GM19452 (cell line): ENCODE results near the gene NCOA1.
A peak's percentile ranks its signal among the peaks of the same experiment; 100 is the strongest.

Source experiments
- ATAC-seq: cut with Tn5 transposase; IDR thresholded peaks from one replicate; pipeline ENCODE4 v1.9.1; 2021; ENCODE audit not compliant: unreplicated experiment

Gene NCOA1

GRCh38 chr2:24501813-24502212, 10.8 kb downstream of the NCOA1 start:
- no peak for ATAC-seq

- no peak for ATAC-seq
Observed at GRCh38 chr2:24505534-24506275, 14.7 kb downstream of the NCOA1 start.

GRCh38 chr2:24507549-24507948, 16.5 kb downstream of the NCOA1 start:
- no peak for ATAC-seq

GRCh38 chr2:24508878-24509277, 17.8 kb downstream of the NCOA1 start:
- ATAC-seq = no peak

GRCh38 chr2:24509425-24509824, 18.4 kb downstream of the NCOA1 start:
- peak; percentile 84 for ATAC-seq

GRCh38 chr2:24509840-24510239, 18.8 kb downstream of the NCOA1 start:
- ATAC-seq = peak; percentile 57

GRCh38 chr2:24510771-24511170, 19.7 kb downstream of the NCOA1 start:
- no peak for ATAC-seq

- ATAC-seq = no peak
Observed at GRCh38 chr2:24511198-24511597, 20.1 kb downstream of the NCOA1 start.

- no peak for ATAC-seq
Observed at GRCh38 chr2:24511894-24512293, 20.8 kb downstream of the NCOA1 start.

- ATAC-seq = no peak
Observed at GRCh38 chr2:24512404-24512803, 21.4 kb downstream of the NCOA1 start.

- no peak for ATAC-seq
Observed at GRCh38 chr2:24512831-24513230, 21.8 kb downstream of the NCOA1 start.

GRCh38 chr2:24513281-24514071, 22.4 kb downstream of the NCOA1 start:
- ATAC-seq = no peak

GRCh38 chr2:24514820-24515219, 23.8 kb downstream of the NCOA1 start:
- no peak for ATAC-seq

- ATAC-seq = no peak
Observed at GRCh38 chr2:24515335-24515734, 24.3 kb downstream of the NCOA1 start.

- ATAC-seq = no peak
Observed at GRCh38 chr2:24515831-24516230, 24.8 kb downstream of the NCOA1 start.

GRCh38 chr2:24517247-24517646, 26.2 kb downstream of the NCOA1 start:
- no peak for ATAC-seq

GRCh38 chr2:24520175-24520574, 29.1 kb downstream of the NCOA1 start:
- ATAC-seq = no peak

- ATAC-seq = no peak
Observed at GRCh38 chr2:24521162-24521857, 30.3 kb downstream of the NCOA1 start.

- ATAC-seq = no peak
Observed at GRCh38 chr2:24521975-24522639, 31.1 kb downstream of the NCOA1 start.

GRCh38 chr2:24527536-24527935, 36.5 kb downstream of the NCOA1 start:
- no peak for ATAC-seq

- ATAC-seq = no peak
Observed at GRCh38 chr2:24530796-24531195, 39.7 kb downstream of the NCOA1 start.
